Glomerular visceral epithelial cell (primary cell): ENCODE results near the gene MAGI2.
A peak's percentile ranks its signal among the peaks of the same experiment; 100 is the strongest.

Source experiments
- DNase-seq: peaks from one replicate; pipeline ENCODE4 v3.0.0-alpha.2; 2016; ENCODE audit errors: extremely low spot score

MAGI2 gene

DNA sequence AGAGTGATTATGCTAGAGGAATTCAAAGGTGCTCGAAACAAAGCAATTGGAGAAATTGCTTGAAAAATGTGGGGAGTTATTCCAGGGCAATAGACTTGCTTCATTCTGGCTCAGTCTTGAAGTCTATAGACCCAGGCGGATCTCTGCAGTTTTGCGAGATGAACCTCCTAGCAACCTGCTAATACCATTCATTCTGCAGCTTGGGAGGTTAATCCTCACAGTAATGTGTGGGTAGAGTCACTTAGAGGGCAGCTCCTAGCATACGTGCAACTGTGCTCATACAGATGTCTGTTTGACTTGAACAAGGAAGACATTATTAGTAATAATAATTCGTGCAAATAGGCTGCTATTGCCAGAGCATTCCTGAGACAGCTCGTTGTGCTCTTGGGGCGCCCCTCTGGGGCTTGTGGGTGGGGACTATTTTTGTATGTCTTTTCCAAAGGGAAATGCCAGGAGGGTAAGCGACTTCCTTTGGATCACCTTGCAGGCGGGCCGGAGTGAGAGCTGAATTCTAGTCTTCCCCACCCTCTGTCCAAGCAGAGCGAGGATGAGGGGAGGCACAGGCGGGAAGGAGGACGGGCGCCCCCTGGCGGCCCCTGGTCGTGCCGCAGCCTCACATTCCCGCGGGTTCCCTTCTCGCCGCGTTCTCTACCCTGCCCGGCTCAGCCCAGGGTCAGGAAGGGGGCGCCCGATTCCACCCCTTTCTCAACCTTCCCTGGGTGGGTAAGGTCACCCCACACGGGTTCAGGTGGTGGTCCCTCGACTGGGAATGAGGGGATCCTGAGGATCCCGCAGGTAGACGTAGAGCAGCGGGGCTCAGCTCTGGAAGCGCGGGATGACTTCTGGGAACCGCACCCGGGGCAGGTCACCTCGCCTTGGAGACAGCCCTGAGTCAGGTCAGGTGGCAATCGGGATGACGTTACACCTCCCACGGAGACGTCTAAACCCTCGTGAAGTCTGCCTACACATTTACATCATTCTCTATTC, 1413.4 kb downstream of the MAGI2 start:
- no peak for DNase-seq

- DNase-seq = no peak
Observed at GRCh38 chr7:78038465-78039080, 1414.9 kb downstream of the MAGI2 start.

DNA sequence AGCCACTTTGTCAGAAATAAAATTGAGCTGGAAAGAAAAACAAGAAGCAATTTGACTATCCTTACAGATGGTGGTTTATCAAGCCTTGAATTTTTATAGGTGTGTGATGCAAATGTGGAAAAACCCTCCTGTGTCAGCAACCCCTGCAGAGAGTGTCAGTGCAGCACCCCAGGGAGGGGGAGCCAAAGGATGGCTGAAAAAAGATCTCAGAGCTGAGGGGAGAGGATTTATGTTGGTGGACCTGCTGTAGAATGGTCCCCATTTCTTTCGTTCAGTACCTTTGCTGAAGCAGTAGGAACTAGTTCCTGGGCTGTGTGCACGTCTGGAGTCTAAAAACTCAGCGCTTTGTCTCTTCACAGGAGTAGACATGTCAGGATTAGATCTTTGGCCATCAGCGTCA, 1415.9 kb downstream of the MAGI2 start:
- no peak for DNase-seq

- DNase-seq = no peak
Observed at GRCh38 chr7:78033410-78033809, 1420.1 kb downstream of the MAGI2 start.

GRCh38 chr7:78026492-78026891, 1427.0 kb downstream of the MAGI2 start:
- DNase-seq = no peak

DNA sequence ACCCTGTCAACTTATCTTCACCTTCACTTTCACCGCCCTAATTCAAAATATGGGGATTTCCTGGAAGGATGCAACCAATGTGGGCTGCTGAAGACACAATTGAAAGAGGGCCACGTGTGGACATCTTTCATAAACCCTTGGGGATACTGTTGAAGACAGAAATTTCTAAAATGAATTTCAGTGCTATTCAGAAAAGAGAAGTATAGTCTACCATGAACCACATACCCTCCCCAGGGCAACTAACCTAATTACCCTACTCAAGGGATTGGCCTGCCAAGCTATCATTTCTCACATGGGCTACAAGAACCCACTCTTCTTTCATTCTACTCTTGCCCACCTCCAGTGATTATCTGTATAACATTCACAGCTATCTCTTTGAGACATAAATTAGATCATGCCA, 1428.9 kb downstream of the MAGI2 start:
- DNase-seq = no peak

DNA sequence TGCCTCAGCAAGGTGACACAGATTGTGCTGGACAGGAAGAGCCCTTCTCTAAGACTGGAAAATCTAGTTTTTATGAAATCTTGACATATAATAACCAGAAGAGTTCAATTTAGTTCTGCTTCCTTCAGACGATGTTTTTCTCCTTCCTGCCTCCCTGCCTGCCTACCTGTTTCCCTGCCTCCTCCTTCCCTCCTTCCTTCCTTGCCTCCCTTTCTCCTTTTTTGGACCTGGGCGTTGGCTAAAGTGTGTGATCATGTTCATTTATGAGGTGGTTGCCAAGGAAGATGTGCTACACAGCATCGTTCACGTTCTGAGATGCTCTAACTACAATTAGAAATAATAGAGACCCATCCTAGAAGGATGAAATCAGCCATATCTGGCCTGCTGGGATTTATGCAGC, 1430.3 kb downstream of the MAGI2 start:
- no peak for DNase-seq

DNA sequence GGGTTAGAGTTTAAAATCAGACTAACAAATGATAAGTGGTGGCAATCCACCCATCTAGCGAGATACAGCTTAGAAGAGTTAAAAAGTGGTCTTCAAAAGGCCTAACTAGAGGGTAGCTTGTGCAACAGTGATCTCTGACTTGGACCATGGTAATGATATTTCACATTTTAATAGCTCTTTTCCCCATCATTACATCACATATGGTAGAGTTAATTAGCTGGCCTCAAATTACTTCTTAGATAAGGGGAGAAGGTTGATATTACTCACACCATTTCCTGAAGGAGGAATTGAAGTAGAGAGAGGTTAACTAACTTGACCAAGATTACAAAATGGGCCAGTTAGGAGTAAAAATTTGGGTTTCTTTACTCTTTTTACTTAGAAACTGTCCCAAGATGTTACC, 1431.3 kb downstream of the MAGI2 start:
- DNase-seq = no peak

- no peak for DNase-seq
Observed at GRCh38 chr7:78020874-78021249, 1432.6 kb downstream of the MAGI2 start.

DNA sequence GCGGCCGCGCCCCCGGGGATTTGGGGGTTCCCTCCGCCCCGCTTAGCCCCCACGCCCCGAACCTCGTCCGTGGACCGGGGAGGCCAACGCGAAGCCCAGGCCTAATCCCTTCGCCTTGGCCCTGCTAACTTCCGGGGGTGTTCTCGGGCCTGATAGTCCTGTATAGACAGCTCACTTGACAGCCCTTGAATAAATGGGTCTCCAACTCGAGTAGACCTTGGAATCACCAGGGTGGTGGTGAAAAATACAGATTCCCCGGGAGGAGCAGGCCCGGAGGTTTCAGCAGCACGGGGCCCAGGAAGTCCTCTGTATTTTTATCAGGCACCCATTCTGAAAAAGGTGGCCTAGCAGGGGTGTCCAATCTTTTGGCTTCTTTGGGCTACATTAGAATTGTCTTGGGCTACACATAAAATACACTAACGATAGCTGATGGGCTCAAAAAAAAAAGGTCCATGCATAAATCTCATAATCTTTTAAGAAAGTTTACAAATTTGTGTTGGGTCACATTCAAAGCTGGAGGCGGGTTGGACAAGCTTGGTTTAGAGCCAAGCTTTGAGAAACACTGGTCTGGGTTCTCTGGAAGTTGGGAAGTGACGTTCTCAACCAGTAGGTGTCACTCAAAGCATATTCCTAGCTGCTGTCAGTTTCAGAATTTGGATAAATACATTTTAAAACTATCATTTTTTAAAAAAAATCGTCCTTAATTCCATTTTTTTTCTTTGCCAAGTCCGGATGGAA, 1433.2 kb downstream of the MAGI2 start:
- peak; percentile 60 for DNase-seq

- peak; percentile 75 for DNase-seq
Observed at GRCh38 chr7:78019447-78020135, 1433.9 kb downstream of the MAGI2 start.

DNA sequence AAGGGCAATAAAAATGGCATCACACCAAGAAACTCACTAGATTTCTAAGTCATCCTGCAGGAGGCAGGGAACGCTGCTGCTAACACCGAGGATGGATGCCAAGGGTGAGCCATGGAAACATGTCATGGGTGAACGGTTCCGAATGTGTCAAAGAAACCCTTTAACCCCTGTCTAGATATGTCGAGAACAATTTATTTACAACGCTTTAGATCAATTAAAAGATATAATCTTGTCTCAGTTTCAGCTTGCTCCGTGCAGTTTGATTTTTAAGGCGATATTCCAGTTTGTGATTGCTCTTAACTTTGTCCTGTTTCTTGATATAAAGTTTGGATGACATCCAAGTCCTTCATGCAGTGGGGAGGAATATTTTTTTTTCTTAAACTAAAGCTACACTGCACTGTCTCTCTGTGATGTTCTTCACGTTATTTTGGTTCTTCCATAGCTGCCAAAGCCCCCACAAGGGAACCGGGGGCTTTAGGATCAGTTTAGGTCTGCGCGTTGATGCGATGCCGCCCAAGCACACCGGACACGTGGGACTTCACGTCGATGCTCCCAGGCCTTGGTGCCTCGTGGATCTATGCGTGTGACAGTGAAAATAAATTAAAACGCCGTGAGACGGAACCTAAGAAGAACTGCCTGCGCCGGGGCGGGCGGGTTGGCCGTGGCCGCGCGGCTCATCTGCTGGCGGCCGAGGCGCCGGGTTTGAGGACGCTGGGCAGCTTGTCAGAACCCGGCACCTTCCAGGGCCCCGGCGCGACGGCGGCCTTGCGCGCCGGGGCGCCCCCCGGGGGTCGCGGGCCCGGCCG, 1434.6 kb downstream of the MAGI2 start:
- DNase-seq = peak; percentile 25

- no peak for DNase-seq
Observed at GRCh38 chr7:78017591-78018100, 1435.8 kb downstream of the MAGI2 start.

DNA sequence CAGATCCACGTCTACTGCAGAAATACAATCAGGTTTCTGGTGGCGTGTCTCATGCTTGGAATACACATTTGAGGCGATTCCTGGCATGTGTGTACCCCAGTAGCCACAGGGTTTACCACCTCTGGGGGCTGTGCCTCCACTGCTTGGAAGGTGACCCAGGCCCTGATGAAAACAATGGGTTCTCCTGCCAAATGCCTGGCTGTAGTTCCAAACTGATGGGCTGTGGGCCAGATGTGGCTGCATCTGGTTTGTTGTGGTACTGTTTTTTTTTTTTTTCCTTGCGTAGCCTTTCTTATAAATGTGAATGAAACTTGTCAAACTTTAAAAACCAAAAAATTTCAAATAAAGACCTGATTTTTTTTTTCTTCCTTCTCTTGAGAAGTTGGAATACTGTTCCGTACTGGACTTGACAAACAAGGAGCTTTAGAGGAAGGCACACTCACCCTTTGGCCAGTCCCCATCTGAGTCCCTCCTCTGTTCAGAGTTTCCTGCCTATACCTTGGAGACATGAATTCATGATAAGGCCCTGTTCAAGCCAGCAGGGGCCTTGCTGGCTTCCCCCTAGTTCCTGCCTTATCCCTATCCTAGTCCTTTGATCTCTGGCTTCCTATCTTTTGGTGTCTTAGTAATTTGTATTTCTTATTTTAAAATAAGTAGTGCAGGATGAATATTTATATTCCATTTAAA, 1437.8 kb downstream of the MAGI2 start:
- no peak for DNase-seq

DNA sequence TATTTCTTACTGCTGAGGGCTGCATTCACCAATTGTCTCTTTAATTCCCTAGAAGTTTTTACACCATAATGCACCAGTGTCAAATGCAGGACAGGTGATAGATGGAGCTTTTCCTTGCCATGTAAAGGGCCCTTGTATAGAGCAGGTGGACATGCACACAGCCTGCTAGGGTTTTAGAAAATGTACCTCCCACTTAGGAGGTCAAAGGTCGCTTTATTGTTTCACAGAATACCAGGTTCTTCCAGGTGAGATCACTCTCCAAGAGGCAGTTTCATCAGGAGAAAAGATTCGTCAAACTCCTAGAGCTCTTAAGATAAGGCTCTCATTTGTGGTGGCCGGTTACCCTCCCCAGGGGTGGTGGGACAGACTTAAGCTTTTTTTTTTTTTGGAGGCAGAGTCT, 1439.1 kb downstream of the MAGI2 start:
- DNase-seq = no peak

- DNase-seq = no peak
Observed at GRCh38 chr7:78013386-78013785, 1440.1 kb downstream of the MAGI2 start.

DNA sequence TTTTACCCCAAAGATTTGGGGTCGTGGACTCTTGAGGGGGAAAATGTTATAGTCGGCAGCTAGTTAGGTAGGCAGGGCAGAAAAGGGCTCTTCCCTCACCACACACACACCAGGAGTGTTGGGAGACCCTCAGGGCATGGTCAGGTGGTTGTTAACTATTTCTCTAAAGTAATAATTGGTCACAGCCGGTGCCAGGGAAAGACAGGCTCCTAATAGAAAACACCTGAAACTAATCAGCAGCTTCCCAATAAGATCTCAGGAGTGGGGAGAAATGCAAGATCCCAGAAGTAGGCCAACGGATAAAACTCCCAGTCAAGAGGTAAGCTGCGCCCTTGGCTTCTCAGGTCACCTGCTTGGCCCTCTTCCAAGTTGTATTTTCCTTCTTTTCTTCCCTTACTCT, 1441.8 kb downstream of the MAGI2 start:
- DNase-seq = no peak

- DNase-seq = no peak
Observed at GRCh38 chr7:78007231-78007630, 1446.2 kb downstream of the MAGI2 start.

DNA sequence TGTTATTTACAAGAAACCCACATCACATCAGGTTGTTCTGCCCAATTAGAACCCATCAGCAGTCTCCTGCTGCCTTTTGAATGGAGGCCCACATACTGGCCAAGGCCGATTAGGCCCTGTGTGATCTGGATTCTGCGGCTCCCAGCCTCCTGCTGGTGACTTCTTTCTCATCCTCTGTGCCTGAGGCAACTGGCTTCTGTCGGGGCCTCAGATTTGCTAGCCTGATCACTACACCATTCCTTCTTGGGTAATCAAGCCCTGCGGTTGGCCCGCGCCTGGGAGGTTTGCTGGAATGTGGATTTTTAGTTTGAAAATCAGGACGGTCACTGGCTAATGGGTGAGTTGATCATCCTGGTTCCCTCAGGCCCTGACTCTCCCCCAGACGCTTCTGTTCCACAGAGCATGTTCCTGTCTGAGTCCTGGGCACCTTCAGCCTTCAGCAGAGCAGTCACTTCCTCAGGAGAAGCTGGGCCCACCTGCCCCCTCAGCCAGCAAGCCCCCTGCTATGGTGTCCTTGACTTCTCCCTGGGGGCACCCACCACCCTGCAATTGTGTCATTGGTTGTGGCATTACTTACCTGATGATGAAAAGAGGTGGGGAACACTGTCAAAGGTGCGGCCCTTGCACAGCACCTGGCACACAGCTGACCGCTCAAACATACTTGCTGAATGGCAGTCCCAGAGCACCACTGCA, 1447.3 kb downstream of the MAGI2 start:
- DNase-seq = no peak

- DNase-seq = no peak
Observed at GRCh38 chr7:78002715-78003114, 1450.8 kb downstream of the MAGI2 start.
